ENCODE data around the gene PLXDC1.

PLXDC1 gene

GRCh38 chr17:39151150-39151942 lies at the start of gene PLXDC1:
TSS of gene PLXDC1 (minus strand) at chr17:39151637. CDS start at chr17:39151437, 200 bp downstream.
- no peak for DNase-seq (ENCODE audit: low read depth)

GRCh38 chr17:39200957-39201510 lies 49.6 kb upstream of the PLXDC1 start:
- DNase-seq (ENCODE audit: low read depth): no peak

GRCh38 chr17:39200070-39200879 lies 48.8 kb upstream of the PLXDC1 start, which contains the start of gene RPL19:
TSS of gene RPL19 (plus strand) at chr17:39200283. CDS start at chr17:39200345, 62 bp downstream.
- DNase-seq (ENCODE audit: low read depth): peak; percentile 36

GRCh38 chr17:39199820-39200069 lies 48.3 kb upstream of the PLXDC1 start:
- DNase-seq (ENCODE audit: low read depth): peak; percentile 95

- no peak for DNase-seq (ENCODE audit: low read depth)
Measured at GRCh38 chr17:39198186-39198566, 46.7 kb upstream of the PLXDC1 start.

GRCh38 chr17:39197380-39198185 lies 46.1 kb upstream of the PLXDC1 start, which contains the start of gene CACNB1:
TSS of gene CACNB1 (minus strand) at chr17:39197669. CDS start at chr17:39197495, 174 bp downstream.
- peak; percentile 62 for DNase-seq (ENCODE audit: low read depth)

GRCh38 chr17:39196808-39197291 lies 45.4 kb upstream of the PLXDC1 start:
- no peak for DNase-seq (ENCODE audit: low read depth)

GRCh38 chr17:39196241-39196807 lies 44.9 kb upstream of the PLXDC1 start:
- no peak for DNase-seq (ENCODE audit: low read depth)

- no peak for DNase-seq (ENCODE audit: low read depth)
Measured at GRCh38 chr17:39195568-39196160, 44.2 kb upstream of the PLXDC1 start.

- DNase-seq (ENCODE audit: low read depth): no peak
Measured at GRCh38 chr17:39194985-39195524, 43.6 kb upstream of the PLXDC1 start.

- DNase-seq (ENCODE audit: low read depth): peak; percentile 38
Measured at GRCh38 chr17:39194089-39194984, 42.9 kb upstream of the PLXDC1 start.

GRCh38 chr17:39193346-39193745 lies 41.9 kb upstream of the PLXDC1 start:
- DNase-seq (ENCODE audit: low read depth): no peak

- DNase-seq (ENCODE audit: low read depth): no peak
Measured at GRCh38 chr17:39192901-39193300, 41.5 kb upstream of the PLXDC1 start.

GRCh38 chr17:39191750-39192510 lies 40.5 kb upstream of the PLXDC1 start:
- no peak for DNase-seq (ENCODE audit: low read depth)

GRCh38 chr17:39187152-39187830 lies 35.9 kb upstream of the PLXDC1 start:
- no peak for DNase-seq (ENCODE audit: low read depth)

- no peak for DNase-seq (ENCODE audit: low read depth)
Measured at GRCh38 chr17:39186481-39187002, 35.1 kb upstream of the PLXDC1 start.

- no peak for DNase-seq (ENCODE audit: low read depth)
Measured at GRCh38 chr17:39183720-39184119, 32.3 kb upstream of the PLXDC1 start.

- DNase-seq (ENCODE audit: low read depth): no peak
Measured at GRCh38 chr17:39183045-39183444, 31.6 kb upstream of the PLXDC1 start.

Measured in amniotic epithelial cell (primary cell).